SK-N-SH (cell line): ENCODE measurements around the gene RALGDS. TPM values are rescaled to one million over a fixed set of nuclear protein-coding genes. Genes with fewer than 3 reads are reported as not detected.
A peak's percentile ranks its signal among the peaks of the same experiment; 100 is the strongest.
"Not testable (repeated sequence)": the region's sequence is repeated elsewhere in the genome, so short reads cannot be mapped to it uniquely, and the experiment has no call there.

Experiments used
- CTCF ChIA-PET: fragments of 300-600, 350-600 bp; formaldehyde crosslinking; extraction: SDS; loops from one replicate; lab custom pipeline; 2021; lab: Yijun Ruan, JAX
- POLR2A ChIA-PET: fragments of 350-600 bp; sonication (Branson Sonifier 250); formaldehyde crosslinking; extraction: SDS; loops from one replicate; lab custom pipeline; 2020; ENCODE audit warnings: antibody characterized with exemption, inconsistent platforms; lab: Yijun Ruan, JAX
- DNase-seq: peaks from one replicate; pipeline ENCODE4 v3.0.0; 2012
- H2AFZ ChIP-seq: fragments of 200-600 bp; sonication (generic); 2 replicates; pipeline ENCODE4 v1.8.1; 2016; ENCODE audit warnings: antibody characterized with exemption, mild to moderate bottlenecking, low read depth
- H3F3A ChIP-seq: fragments of 200-600 bp; sonication (generic); replicated peaks from 2 replicates; pipeline ENCODE3; 2016; ENCODE audit warnings: antibody characterized with exemption, mild to moderate bottlenecking; ENCODE audit not compliant: insufficient read depth
- H3K27ac ChIP-seq, 2 experiments: fragments of 200-500 bp in 1 of 2; fragments of 200-600 bp in 1 of 2; sonication (Bioruptor generic) in 1 of 2; sonication (generic), shearing (Covaris generic) in 1 of 2; 2 replicates each; pipeline versions ENCODE4 v1.5.1 to v1.6.1; 2014 to 2016; ENCODE audit warnings: low read depth in 2 of 2, inconsistent platforms in 1 of 2, low read length in 1 of 2, mild to moderate bottlenecking in 1 of 2, mixed read lengths in 1 of 2
- H3K27me3 ChIP-seq: fragments of 200-600 bp; sonication (generic), shearing (Covaris generic); 2 replicates; pipeline ENCODE4 v1.6.1; 2016; ENCODE audit warnings: mixed run types; ENCODE audit not compliant: insufficient read depth
- H3K36me3 ChIP-seq, 2 experiments: fragments of 200-500 bp in 1 of 2; fragments of 200-600 bp in 1 of 2; sonication (Bioruptor generic) in 1 of 2; sonication (generic) in 1 of 2; replicated peaks in 1 of 2; 2 replicates each; pipeline versions ENCODE3 to v1.5.1; 2014 to 2016; ENCODE audit warnings: low read length in 1 of 2, mild to moderate bottlenecking in 1 of 2; ENCODE audit not compliant: insufficient read depth in 2 of 2, control insufficient read depth in 1 of 2
- H3K4me1 ChIP-seq, 2 experiments: fragments of 200-500 bp in 1 of 2; fragments of 200-600 bp in 1 of 2; sonication (Bioruptor generic) in 1 of 2; sonication (generic), shearing (Covaris generic) in 1 of 2; 2 replicates each; pipeline versions ENCODE4 v1.5.1 to v1.6.1; 2014 to 2016; ENCODE audit warnings: low read depth in 1 of 2, low read length in 1 of 2, mixed run types in 1 of 2; ENCODE audit not compliant: insufficient read depth in 2 of 2, control insufficient read depth in 1 of 2
- H3K4me2 ChIP-seq: fragments of 200-600 bp; sonication (generic), shearing (Covaris generic); 2 replicates; pipeline ENCODE4 v1.6.1; 2017; ENCODE audit warnings: mixed run types
- H3K4me3 ChIP-seq, 2 experiments: fragments of 200-500 bp in 1 of 2; fragments of 200-600 bp in 1 of 2; sonication (Bioruptor generic) in 1 of 2; sonication (generic), shearing (Covaris generic) in 1 of 2; 2 replicates each; pipeline versions ENCODE4 v1.5.1 to v1.8.1; 2014 to 2016; ENCODE audit warnings: low read depth in 2 of 2, inconsistent platforms in 1 of 2, low read length in 1 of 2, mild to moderate bottlenecking in 1 of 2, mixed read lengths in 1 of 2, moderate library complexity in 1 of 2
- H3K79me2 ChIP-seq: fragments of 200-600 bp; sonication (generic); 2 replicates; pipeline ENCODE4 v1.8.1; 2017; ENCODE audit warnings: mild to moderate bottlenecking; ENCODE audit not compliant: insufficient read depth
- H3K9ac ChIP-seq: fragments of 200-600 bp; sonication (generic); 2 replicates; pipeline ENCODE4 v1.6.1; 2017; ENCODE audit warnings: mixed run types
- H3K9me2 ChIP-seq: fragments of 200-600 bp; sonication (generic); 2 replicates; pipeline ENCODE4 v1.6.1; 2017; ENCODE audit warnings: mixed run types
- H3K9me3 ChIP-seq: fragments of 200-600 bp; sonication (generic); 2 replicates; pipeline ENCODE4 v1.6.1; 2017; ENCODE audit warnings: mixed run types, mild to moderate bottlenecking, moderate library complexity
- H4K20me1 ChIP-seq: fragments of 200-600 bp; sonication (generic); 2 replicates; pipeline ENCODE4 v1.6.1; 2017; ENCODE audit warnings: mild to moderate bottlenecking, mixed run types; ENCODE audit not compliant: insufficient read depth
- EZH2phosphoT487 ChIP-seq: fragments of 200-600 bp; sonication (generic); IDR thresholded peaks from 2 replicates; pipeline ENCODE4 v1.6.1; 2017; ENCODE audit warnings: low read depth, mixed run types, mild to moderate bottlenecking, antibody characterized with exemption, moderate library complexity, borderline replicate concordance
- FOXJ3 ChIP-seq: sonication (generic); formaldehyde crosslinking; IDR thresholded peaks from 2 replicates; pipeline ENCODE4 v1.5.1; 2020; ENCODE audit warnings: mild to moderate bottlenecking, missing genetic modification reagents
- FOXM1 ChIP-seq: IDR thresholded peaks from 2 replicates; pipeline ENCODE4 v1.4.0; 2012; ENCODE audit warnings: low read depth, mild to moderate bottlenecking
- MAX ChIP-seq: IDR thresholded peaks from 2 replicates; pipeline ENCODE4 v1.4.0; 2012; ENCODE audit warnings: low read depth
- NRF1 ChIP-seq: IDR thresholded peaks from 2 replicates; pipeline ENCODE4 v1.6.1; 2012; ENCODE audit warnings: low read depth, mild to moderate bottlenecking, low read length
- PBX3 ChIP-seq: IDR thresholded peaks from 2 replicates; pipeline ENCODE4; 2012
- TEAD4 ChIP-seq: IDR thresholded peaks from 2 replicates; pipeline ENCODE4 v1.4.0; 2012; ENCODE audit warnings: mild to moderate bottlenecking, borderline replicate concordance; ENCODE audit not compliant: insufficient read depth
- USF1 ChIP-seq: IDR thresholded peaks from 2 replicates; pipeline ENCODE4 v1.4.0; 2012; ENCODE audit warnings: low read depth, borderline replicate concordance
- USF2 ChIP-seq: fragments of 150-350 bp; IDR thresholded peaks from 2 replicates; pipeline ENCODE4 v1.6.1; 2017; ENCODE audit warnings: antibody characterized with exemption, low read length, low read depth, borderline replicate concordance
- ZBTB33 ChIP-seq: IDR thresholded peaks from 2 replicates; pipeline ENCODE4 v1.4.0; 2012; ENCODE audit warnings: low read depth, borderline replicate concordance
- WGBS: methylation state at CpG from one replicate; pipeline ENCODE4 v1.1.6; 2017; ENCODE audit warnings: low lambda C conversion rate; 5-methylcytosine and 5-hydroxymethylcytosine counted together
- polyA plus RNA-seq, 3 experiments: library from polyadenylated mRNA; depleted of rRNA; stranded (reverse); fragments of >200 nt; gene quantifications; 2 replicates each; pipeline ENCODE4 v1.2.3, GENCODE V29; 2012

The RALGDS gene
- 64.1 and 64.7 TPM in 2 replicates for polyA plus RNA-seq (2012; rRNA removed)
- polyA plus RNA-seq (2012; cell fraction: cytosol; rRNA removed), result 29.8 and 47.9 TPM in 2 replicates
- 152 and 169 TPM in 2 replicates for polyA plus RNA-seq (2012; cell fraction: nucleus; rRNA removed)

- TF ChIP-seq USF1 (no peak), ZBTB33 (no peak), NRF1 (peak; percentile 55), USF2 (no peak), FOXJ3 (CRISPR knock-in tag) (no peak)
- TF ChIP-seq, all 33 proteins: peak for 1
- Histone ChIP-seq H3K27ac (peak within 1 kb of the TSS in 1 of 2 experiments; percentile 99; a peak in 3 of 4 replicates), H3K4me3 (peak within 1 kb of the TSS; percentile 71 to 79), H2AFZ (no peak within 1 kb of the TSS), H3K36me3 (peaks cover 0 to 3% of the 10 kb centered on the region in 2 experiments), H3K9ac (peak within 1 kb of the TSS; percentile 71), H3K9me2 (no peaks in the 10 kb centered on the region), H3K79me2 (peaks cover 24% of the 10 kb centered on the region), H3K4me1 (peaks cover 18 to 65% of the 10 kb centered on the region in 2 experiments), H3K27me3 (no peaks in the 10 kb centered on the region), H4K20me1 (peaks cover 42% of the 10 kb centered on the region), H3K9me3 (no peaks in the 10 kb centered on the region), H3K4me2 (peak within 1 kb of the TSS; percentile 98), H3F3A (peaks cover 19% of the 10 kb centered on the region)
- ChIA-PET POLR2A (interaction anchor here (4.6 kb wide), 1 partner anchor 12 kb away, joined by 51 read pairs; no protein-coding TSS in a partner anchor), CTCF (interaction anchor here (4.4 to 30.3 kb wide), 2 partner anchors 12 to 26 kb away, joined by 23 to 810 read pairs; no protein-coding TSS in a partner anchor)
- WGBS, result 59% methylated on average over 13 of the region's 53 CpGs
- peak; percentile 97 for DNase-seq
These were observed at the start of gene RALGDS for GRCh38 chr9:133121198-133121914. TSS of gene RALGDS (minus strand) at chr9:133121240. CDS start at chr9:133121154, 86 bp downstream.

- Histone ChIP-seq H3K27me3 (peaks cover 26% of the 10 kb centered on the region), H3K79me2 (no peaks in the 10 kb centered on the region), H3K4me1 (no peaks in the 10 kb centered on the region)
- TF ChIP-seq FOXM1, result no peak
- no peak for TF ChIP-seq FOXJ3 (CRISPR knock-in tag)
- TF ChIP-seq EZH2phosphoT487, result no peak
- TF ChIP-seq PBX3, result no peak
- no peak for TF ChIP-seq MAX
- no peak for TF ChIP-seq TEAD4
- TF ChIP-seq, all 33 proteins: peak for 0
- no peak overlapping the region for H3K4me2 ChIP-seq
- WGBS, result 81% methylated on average over 9 of the region's 11 CpGs
- H3K9me2 ChIP-seq, result no peaks in the 10 kb centered on the region
- ChIA-PET CTCF (interaction anchor here (0.8 to 1.5 kb wide), 3 partner anchors 15 to 149 kb away, joined by 3 to 5 read pairs (median 3); no protein-coding TSS in a partner anchor), POLR2A (no interaction called here)
- no peak overlapping the region for H2AFZ ChIP-seq
- no peak overlapping the region for H3K9ac ChIP-seq
- H3K36me3 ChIP-seq, result no peaks in the 10 kb centered on the region
- DNase-seq, result no peak
- no peaks in the 10 kb centered on the region for H4K20me1 ChIP-seq
- H3K4me3 ChIP-seq, result no peak overlapping the region
- no peak overlapping the region for H3K27ac ChIP-seq
- H3K9me3 ChIP-seq, result no peaks in the 10 kb centered on the region
- no peaks in the 10 kb centered on the region for H3F3A ChIP-seq
These were observed 49.7 kb upstream of the RALGDS start for GRCh38 chr9:133170716-133171115.

GRCh38 chr9:133169687-133170086 lies 48.6 kb upstream of the RALGDS start:
- H4K20me1 ChIP-seq, H3K4me2 ChIP-seq, H3K4me1 ChIP-seq, H3F3A ChIP-seq, POLR2A ChIA-PET, DNase-seq, H3K27ac ChIP-seq, H3K36me3 ChIP-seq, H3K79me2 ChIP-seq, H3K4me3 ChIP-seq, H3K9me3 ChIP-seq, H3K9ac ChIP-seq, H2AFZ ChIP-seq, H3K9me2 ChIP-seq: not testable (repeated sequence)
- peaks cover 16% of the 10 kb centered on the region for H3K27me3 ChIP-seq
- 73% methylated on average over 12 of the region's 12 CpGs for WGBS
- CTCF ChIA-PET, result interaction anchor here (0.8 to 1.0 kb wide), 3 partner anchors 10 to 20 kb away, joined by 3 read pairs; no protein-coding TSS in a partner anchor
